Retinal pigment epithelial cell (primary cell): ENCODE measurements around the gene ZNF710.

ENCODE experiments used
- DNase-seq: peaks from one replicate; pipeline ENCODE4 v3.0.0-alpha.2; 2010; ENCODE audit warnings: low read depth
- H3K4me3 ChIP-seq: 2 replicates; pipeline ENCODE4 v1.5.1; 2011; ENCODE audit warnings: mild to moderate bottlenecking, low read length, control low read depth, moderate library complexity
- CTCF ChIP-seq: conservative IDR thresholded peaks from 2 replicates; pipeline ENCODE4 v1.5.1; 2011; ENCODE audit warnings: low read depth, low read length, control low read depth, inconsistent platforms

The ZNF710 gene

GRCh38 chr15:90040618-90041017 lies 39.5 kb downstream of the ZNF710 start:
- no peak for DNase-seq
- no peak for TF ChIP-seq CTCF
- no peak overlapping the region for H3K4me3 ChIP-seq

GRCh38 chr15:90042356-90042755 lies 41.2 kb downstream of the ZNF710 start:
- no peak for DNase-seq
- TF ChIP-seq CTCF = no peak

GRCh38 chr15:90042766-90043529 lies 41.8 kb downstream of the ZNF710 start:
- no peak for TF ChIP-seq CTCF
- no peak for DNase-seq

More at GRCh38 chr15:90042356-90042755, 41.2 kb downstream of the ZNF710 start:
- no peak overlapping the region for H3K4me3 ChIP-seq

GRCh38 chr15:90043530-90044010 lies 42.4 kb downstream of the ZNF710 start:
- no peak for TF ChIP-seq CTCF
- DNase-seq = no peak
- H3K4me3 ChIP-seq = no peak overlapping the region

More at GRCh38 chr15:90042766-90043529, 41.8 kb downstream of the ZNF710 start:
- H3K4me3 ChIP-seq = no peak overlapping the region

GRCh38 chr15:90044191-90044590 lies 43.1 kb downstream of the ZNF710 start:
- no peak for DNase-seq
- TF ChIP-seq CTCF = no peak
- H3K4me3 ChIP-seq = no peak overlapping the region

- no peak overlapping the region for H3K4me3 ChIP-seq
- TF ChIP-seq CTCF = no peak
- DNase-seq = no peak
Observed at GRCh38 chr15:90044916-90045371, 43.8 kb downstream of the ZNF710 start.

- no peak overlapping the region for H3K4me3 ChIP-seq
- DNase-seq = no peak
- no peak for TF ChIP-seq CTCF
Observed at GRCh38 chr15:90046289-90046688, 45.2 kb downstream of the ZNF710 start.
